ENCODE results near the gene LETM1. TPM values are rescaled to one million over a fixed set of nuclear protein-coding genes. Genes with fewer than 3 reads are reported as not detected.

LETM1 gene
- total RNA-seq, 1 donor from 2014 or later: 92.3 TPM

- DNase-seq: no peak
Measured at GRCh38 chr4:1806596-1807331, 49.2 kb downstream of the LETM1 start.

- DNase-seq: no peak
Measured at GRCh38 chr4:1806223-1806564, 49.8 kb downstream of the LETM1 start.

- no peak for DNase-seq
Measured at GRCh38 chr4:1805493-1806222, 50.3 kb downstream of the LETM1 start.

GRCh38 chr4:1804638-1805492 lies 51.1 kb downstream of the LETM1 start:
- DNase-seq: no peak

GRCh38 chr4:1803523-1804423 lies 52.2 kb downstream of the LETM1 start:
- DNase-seq: no peak

DNA sequence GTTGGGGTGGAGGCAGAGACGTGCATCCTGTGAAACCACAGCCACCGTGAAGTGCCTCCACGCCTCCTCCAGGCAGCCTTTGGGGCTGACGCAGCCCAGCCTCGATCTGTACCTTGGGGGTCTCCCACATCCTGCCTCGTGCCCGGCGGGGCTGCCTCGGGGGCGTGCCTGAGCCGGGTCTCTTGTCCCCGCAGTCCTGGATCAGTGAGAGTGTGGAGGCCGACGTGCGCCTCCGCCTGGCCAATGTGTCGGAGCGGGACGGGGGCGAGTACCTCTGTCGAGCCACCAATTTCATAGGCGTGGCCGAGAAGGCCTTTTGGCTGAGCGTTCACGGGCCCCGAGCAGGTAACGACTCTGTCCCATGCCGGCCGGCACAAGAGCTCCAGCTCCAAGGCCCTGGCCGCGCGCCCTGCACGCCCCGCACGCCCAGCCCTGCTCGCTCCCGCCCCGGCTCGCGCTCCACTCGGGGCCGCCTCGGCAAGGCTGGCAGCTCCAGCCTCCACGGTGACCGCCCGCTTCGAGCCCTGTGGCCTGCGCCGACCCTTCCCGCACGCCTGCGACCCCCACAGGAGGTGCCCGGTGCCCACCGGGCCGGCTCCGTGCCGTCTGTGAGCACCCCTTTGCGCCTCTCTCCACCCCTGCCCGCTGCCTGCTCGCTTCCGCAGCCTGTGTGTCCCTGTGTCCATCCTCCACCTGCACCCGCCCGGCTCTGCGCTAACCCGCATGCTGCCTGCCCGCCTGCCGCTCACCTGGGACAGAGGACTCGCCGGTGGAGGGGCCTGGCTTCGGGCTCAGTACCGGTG lies 53.0 kb downstream of the LETM1 start:
- DNase-seq: no peak

DNA sequence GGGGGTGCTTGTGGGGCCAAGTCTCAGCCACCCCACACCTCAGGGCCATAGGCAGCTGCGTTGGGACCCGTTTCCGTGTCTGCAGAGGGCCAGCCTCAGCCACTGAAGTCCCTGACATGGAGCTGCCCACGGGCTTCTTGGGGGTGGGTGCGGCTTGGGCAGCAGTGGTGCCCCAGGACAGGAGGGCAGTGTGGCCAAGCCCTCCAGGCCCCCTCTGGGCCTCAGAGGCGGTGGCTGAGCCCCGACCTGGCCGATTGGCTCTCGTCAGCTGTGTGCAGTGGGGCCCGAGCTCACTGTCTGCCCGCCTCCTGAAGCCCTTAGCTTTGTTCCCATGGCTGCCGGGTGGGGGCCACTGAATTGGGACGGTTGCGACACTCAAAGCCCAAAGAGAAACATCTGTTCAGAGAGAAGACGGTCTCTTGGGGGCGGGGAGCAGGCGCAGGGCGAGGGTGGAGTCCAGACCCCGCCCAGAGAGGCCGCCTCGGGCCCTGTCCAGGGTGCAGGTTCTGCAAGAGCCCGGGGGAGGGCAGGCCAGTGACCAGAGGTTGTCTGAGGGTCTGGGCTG lies 53.7 kb downstream of the LETM1 start:
- no peak for DNase-seq

GRCh38 chr4:1801286-1801958 lies 54.5 kb downstream of the LETM1 start:
- DNase-seq: no peak

DNA sequence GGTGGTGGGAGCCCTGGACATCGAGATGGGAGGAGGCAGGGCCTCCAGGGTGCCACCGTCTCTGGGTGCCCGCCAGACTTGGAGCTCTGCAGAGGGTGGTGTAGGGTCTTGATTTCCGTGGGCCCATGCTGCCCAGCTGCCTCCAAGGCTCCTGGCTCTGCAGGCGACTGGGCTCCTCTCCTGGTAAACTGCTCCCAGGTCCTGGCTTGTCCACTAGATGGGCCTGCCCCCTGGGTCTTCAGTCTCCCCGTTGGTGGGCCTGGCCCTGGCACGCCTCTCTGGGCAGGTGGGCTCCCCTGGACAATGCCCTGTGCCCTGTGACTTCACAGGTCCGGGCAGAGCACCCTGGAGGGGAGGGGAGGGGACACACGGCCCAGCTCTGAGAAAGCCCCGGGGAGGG lies 55.2 kb downstream of the LETM1 start:
- DNase-seq: no peak

- DNase-seq: no peak
Measured at GRCh38 chr4:1799387-1800375, 56.3 kb downstream of the LETM1 start.

DNA sequence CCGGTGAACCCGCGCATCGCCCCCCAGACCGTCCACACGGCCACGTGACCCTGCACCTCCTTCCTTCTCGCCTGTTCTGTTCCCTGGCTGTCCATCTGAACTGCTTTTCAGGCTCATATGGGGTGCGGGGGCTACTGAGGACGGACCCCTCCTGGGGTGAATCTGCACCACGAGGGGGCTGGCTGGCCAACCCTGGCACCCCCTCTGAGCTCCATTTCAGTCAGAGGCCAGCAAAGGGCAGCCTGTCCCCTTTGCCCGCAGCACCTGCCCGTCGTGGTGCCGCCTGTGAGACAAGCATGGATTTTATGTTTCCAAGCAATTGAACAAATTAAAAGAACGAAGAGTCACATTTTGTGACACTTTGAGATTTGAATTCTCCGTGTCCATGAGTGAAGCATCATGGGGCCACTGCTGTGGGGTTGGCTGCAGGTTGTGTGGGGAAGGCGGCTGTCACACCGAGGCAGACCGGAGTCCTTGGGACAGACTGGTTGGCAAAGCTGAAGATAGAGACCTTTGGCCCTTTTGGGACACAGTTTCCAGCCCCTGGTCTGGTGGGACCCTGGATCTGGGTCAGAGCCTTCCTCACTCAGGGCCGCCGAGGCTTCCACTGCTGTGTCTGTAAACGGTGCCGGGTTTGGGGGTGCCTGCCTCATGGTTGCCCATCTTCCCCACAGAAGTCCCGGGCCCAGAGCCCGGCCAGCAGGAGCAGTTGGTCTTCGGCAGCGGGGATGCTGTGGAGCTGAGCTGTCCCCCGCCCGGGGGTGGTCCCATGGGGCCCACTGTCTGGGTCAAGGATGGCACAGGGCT lies 57.2 kb downstream of the LETM1 start:
- DNase-seq: no peak

DNA sequence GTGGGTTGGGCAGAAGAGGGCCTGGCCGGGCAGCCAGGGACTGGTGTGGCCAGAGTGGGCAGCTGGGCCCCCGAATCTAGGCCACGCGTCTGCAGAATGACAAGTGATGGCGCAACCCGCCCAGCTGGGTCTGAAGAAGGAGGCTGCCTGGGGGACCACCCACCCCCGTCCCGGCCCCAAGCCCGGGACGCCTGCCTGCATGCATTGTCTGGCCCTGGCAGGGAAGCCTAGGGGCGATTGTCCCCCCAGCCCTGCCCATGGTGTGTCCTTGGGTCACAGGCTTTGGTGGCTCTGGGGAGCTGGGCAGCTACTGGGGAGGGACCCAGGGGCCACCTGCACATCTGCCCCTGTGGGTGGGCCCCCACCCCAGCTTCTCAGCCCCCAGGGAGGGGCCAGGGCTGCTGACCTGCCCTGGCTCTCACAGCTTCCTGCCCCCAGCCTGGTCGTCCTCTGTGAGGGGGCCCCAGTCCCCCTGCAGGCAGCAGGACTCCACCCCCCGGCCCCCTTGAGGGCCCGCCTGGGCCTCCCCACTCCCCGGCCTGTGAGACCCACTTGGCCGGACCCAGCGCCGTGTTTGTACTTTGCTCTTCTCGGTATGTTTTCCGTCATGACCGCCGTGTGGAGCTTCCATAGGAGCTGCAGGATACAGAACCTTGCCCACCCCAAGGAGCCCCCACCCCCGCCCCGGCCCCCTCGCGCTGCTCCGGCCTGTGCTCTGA lies 57.9 kb downstream of the LETM1 start:
- DNase-seq: peak; percentile 14

GRCh38 chr4:1797298-1797860 lies 58.6 kb downstream of the LETM1 start:
- DNase-seq: no peak

DNA sequence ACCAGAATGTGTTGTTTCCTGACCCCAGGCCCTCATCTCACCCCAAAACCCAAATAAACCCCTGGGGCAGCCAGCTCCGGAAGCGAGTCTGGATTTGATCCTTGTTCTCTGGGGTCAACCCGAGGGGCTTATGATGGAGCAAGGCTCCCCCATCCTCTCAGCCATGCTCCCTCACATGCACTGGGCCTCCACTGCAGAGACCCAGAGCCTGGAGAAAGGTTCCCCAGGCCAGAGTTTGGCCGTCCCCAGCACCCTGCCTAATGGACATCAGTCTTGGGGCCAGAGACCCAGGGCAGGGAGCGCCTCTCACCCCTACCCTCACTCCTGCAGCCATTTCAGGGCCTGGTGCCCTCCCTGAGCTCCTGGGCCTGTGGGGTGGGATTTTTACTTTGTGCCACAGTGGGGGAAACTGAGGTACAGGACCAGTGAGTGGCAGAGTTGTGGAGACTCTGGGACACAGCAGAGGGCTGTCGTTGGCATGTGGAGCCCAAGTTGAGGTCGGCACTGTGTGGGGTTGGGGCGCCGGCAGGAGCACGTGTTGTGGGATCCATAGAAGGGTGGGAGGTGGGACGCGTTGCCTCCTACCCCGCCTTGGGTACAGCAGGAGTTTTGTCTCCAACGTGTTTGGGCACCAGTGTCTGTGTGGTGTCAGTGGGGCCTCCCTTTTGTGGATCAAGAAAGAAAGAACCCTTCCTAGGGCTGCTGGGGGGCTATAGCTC lies 59.3 kb downstream of the LETM1 start:
- no peak for DNase-seq

- DNase-seq: no peak
Measured at GRCh38 chr4:1795299-1796195, 60.4 kb downstream of the LETM1 start.

All from occipital lobe (tissue), 2 donors.